ENCODE measurements around the gene ENPP5. TPM values are rescaled to one million over a fixed set of nuclear protein-coding genes. Genes with fewer than 3 reads are reported as not detected.
"Not testable (repeated sequence)": the region's sequence is repeated elsewhere in the genome, so short reads cannot be mapped to it uniquely, and the experiment has no call there.

The ENPP5 gene
- total RNA-seq, 1 experiment from 2014 or later = 2.3 TPM

- BruUV-seq (replicated peaks) = no TSS peak
- Histone ChIP-seq H3K4me1 (no peaks in the 10 kb centered on the region), H3K4me3 (ENCODE audit: low read depth, low read length) (peak within 1 kb of the TSS; percentile 61), H3K36me3 (ENCODE audit: control insufficient read depth, insufficient read depth, low read length) (no peaks in the 10 kb centered on the region), H3K27me3 (replicated peaks; ENCODE audit: control insufficient read depth, insufficient read depth, low read length) (no peaks in the 10 kb centered on the region; the same call in 1 of the 2 replicates), H3K9me3 (no peaks in the 10 kb centered on the region)
- Mint-ChIP-seq H3K27me3 (ENCODE audit: insufficient read depth, unreplicated experiment) (peaks cover 4% of the 10 kb centered on the region), H3K27ac (ENCODE audit: unreplicated experiment) (peak within 1 kb of the TSS; percentile 41), H3K36me3 (ENCODE audit: insufficient read depth, unreplicated experiment) (no peaks in the 10 kb centered on the region), H3K4me3 (ENCODE audit: unreplicated experiment) (peak within 1 kb of the TSS; percentile 89), H3K4me1 (ENCODE audit: low read depth, unreplicated experiment) (no peaks in the 10 kb centered on the region), H3K9me3 (ENCODE audit: unreplicated experiment) (no peaks in the 10 kb centered on the region)
- TF ChIP-seq, protein P1, sequence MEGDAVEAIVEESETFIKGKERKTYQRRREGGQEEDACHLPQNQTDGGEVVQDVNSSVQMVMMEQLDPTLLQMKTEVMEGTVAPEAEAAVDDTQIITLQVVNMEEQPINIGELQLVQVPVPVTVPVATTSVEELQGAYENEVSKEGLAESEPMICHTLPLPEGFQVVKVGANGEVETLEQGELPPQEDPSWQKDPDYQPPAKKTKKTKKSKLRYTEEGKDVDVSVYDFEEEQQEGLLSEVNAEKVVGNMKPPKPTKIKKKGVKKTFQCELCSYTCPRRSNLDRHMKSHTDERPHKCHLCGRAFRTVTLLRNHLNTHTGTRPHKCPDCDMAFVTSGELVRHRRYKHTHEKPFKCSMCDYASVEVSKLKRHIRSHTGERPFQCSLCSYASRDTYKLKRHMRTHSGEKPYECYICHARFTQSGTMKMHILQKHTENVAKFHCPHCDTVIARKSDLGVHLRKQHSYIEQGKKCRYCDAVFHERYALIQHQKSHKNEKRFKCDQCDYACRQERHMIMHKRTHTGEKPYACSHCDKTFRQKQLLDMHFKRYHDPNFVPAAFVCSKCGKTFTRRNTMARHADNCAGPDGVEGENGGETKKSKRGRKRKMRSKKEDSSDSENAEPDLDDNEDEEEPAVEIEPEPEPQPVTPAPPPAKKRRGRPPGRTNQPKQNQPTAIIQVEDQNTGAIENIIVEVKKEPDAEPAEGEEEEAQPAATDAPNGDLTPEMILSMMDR (IDR thresholded peaks at IDR 0.05; ENCODE audit: insufficient read depth in 1 of 2, low read depth in 1 of 2, low read length in 1 of 2, severe bottlenecking in 1 of 2, unreplicated experiment in 1 of 2) = no peak
- intact Hi-C loops (cut with micrococcal nuclease; ENCODE audit: unreplicated experiment) = loop anchor here (1.0 kb wide), 1 partner anchor 41 kb away; no protein-coding TSS in a partner anchor
- POLR2A ChIA-PET = no interaction called here
- CTCF ChIA-PET = interaction anchor here (0.7 to 1.0 kb wide), 2 partner anchors 80 to 170 kb away, joined by 4 to 5 read pairs; no protein-coding TSS in a partner anchor
- DNase-seq = peak; percentile 83 to 90
Measured at GRCh38 chr6:46129629-46130511, 40.9 kb downstream of the ENPP5 start, which contains the start of gene ENPP4. TSS of gene ENPP4 (plus strand) at chr6:46129989. CDS start at chr6:46139584, 9,595 bp downstream.

DNA sequence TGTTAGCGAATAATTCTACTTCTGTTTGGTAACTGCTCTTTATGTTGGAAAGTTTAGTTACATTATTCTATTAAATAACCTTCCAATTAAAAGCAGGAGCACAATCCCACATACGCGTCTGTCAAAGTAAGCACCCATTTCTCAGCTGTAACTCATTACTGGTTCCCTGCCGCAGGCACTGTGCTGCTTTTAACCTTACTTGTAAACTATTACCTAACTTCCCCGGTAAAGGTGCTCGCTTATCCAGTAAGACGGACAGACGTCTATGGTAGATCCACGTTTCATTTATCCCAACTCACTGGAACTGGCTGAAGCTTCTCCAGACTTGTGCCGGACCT, 41.5 kb downstream of the ENPP5 start:
- H3K36me3 ChIP-seq (ENCODE audit: control insufficient read depth, insufficient read depth, low read length) = no peaks in the 10 kb centered on the region
- no peaks in the 10 kb centered on the region; the same call in 1 of the 2 replicates for H3K27me3 ChIP-seq (replicated peaks; ENCODE audit: control insufficient read depth, insufficient read depth, low read length)
- no peaks in the 10 kb centered on the region for H3K9me3 Mint-ChIP-seq (ENCODE audit: unreplicated experiment)
- H3K4me3 Mint-ChIP-seq (ENCODE audit: unreplicated experiment) = peak overlapping the region; percentile 89
- no peaks in the 10 kb centered on the region for H3K4me1 ChIP-seq
- H3K9me3 ChIP-seq = no peaks in the 10 kb centered on the region
- DNase-seq = no peak
- no peaks in the 10 kb centered on the region for H3K4me1 Mint-ChIP-seq (ENCODE audit: low read depth, unreplicated experiment)
- H3K4me3 ChIP-seq (ENCODE audit: low read depth, low read length) = peak overlapping the region; percentile 61
- no peaks in the 10 kb centered on the region for H3K36me3 Mint-ChIP-seq (ENCODE audit: insufficient read depth, unreplicated experiment)
- TF ChIP-seq, protein P1 (IDR thresholded peaks at IDR 0.05; ENCODE audit: insufficient read depth in 1 of 2, low read depth in 1 of 2, low read length in 1 of 2, severe bottlenecking in 1 of 2, unreplicated experiment in 1 of 2) = no peak
- peaks cover 4% of the 10 kb centered on the region for H3K27me3 Mint-ChIP-seq (ENCODE audit: insufficient read depth, unreplicated experiment)
- peak overlapping the region; percentile 41 for H3K27ac Mint-ChIP-seq (ENCODE audit: unreplicated experiment)
- BruUV-seq (replicated peaks) = no TSS peak
- POLR2A ChIA-PET = no interaction called here
- CTCF ChIA-PET = interaction anchor here (1.0 kb wide), 1 partner anchor 79 kb away, joined by 4 read pairs; no protein-coding TSS in a partner anchor
- intact Hi-C loops (cut with micrococcal nuclease; ENCODE audit: unreplicated experiment) = loop anchor here (1.0 kb wide), 1 partner anchor 42 kb away; no protein-coding TSS in a partner anchor

- Mint-ChIP-seq H3K9me3 (ENCODE audit: unreplicated experiment) (no peaks in the 10 kb centered on the region), H3K4me1 (ENCODE audit: low read depth, unreplicated experiment) (no peaks in the 10 kb centered on the region), H3K36me3 (ENCODE audit: insufficient read depth, unreplicated experiment) (no peaks in the 10 kb centered on the region), H3K4me3 (ENCODE audit: unreplicated experiment) (no peak overlapping the region), H3K27ac (ENCODE audit: unreplicated experiment) (no peak overlapping the region), H3K27me3 (ENCODE audit: insufficient read depth, unreplicated experiment) (peaks cover 4% of the 10 kb centered on the region)
- TF ChIP-seq, protein P1 (IDR thresholded peaks at IDR 0.05; ENCODE audit: insufficient read depth in 1 of 2, low read depth in 1 of 2, low read length in 1 of 2, severe bottlenecking in 1 of 2, unreplicated experiment in 1 of 2) = no peak
- no TSS peak for BruUV-seq (replicated peaks)
- no peak overlapping the region for H3K4me3 ChIP-seq (ENCODE audit: low read depth, low read length)
- H3K9me3 ChIP-seq = no peaks in the 10 kb centered on the region
- ChIA-PET POLR2A (no interaction called here), CTCF (no interaction called here)
- H3K4me1 ChIP-seq = no peaks in the 10 kb centered on the region
- H3K36me3 ChIP-seq (ENCODE audit: control insufficient read depth, insufficient read depth, low read length) = no peaks in the 10 kb centered on the region
- no peaks in the 10 kb centered on the region; the same call in 1 of the 2 replicates for H3K27me3 ChIP-seq (replicated peaks; ENCODE audit: control insufficient read depth, insufficient read depth, low read length)
- intact Hi-C loops (cut with micrococcal nuclease; ENCODE audit: unreplicated experiment) = no loop called here
- DNase-seq = no peak
Measured at GRCh38 chr6:46128476-46128875, 42.3 kb downstream of the ENPP5 start.

GRCh38 chr6:46119679-46120078, 51.1 kb downstream of the ENPP5 start:
- H3K4me1 Mint-ChIP-seq (ENCODE audit: low read depth, unreplicated experiment); H3K4me3 ChIP-seq (ENCODE audit: low read depth, low read length); CTCF ChIA-PET; DNase-seq; BruUV-seq (replicated peaks); H3K27me3 ChIP-seq (replicated peaks; ENCODE audit: control insufficient read depth, insufficient read depth, low read length); H3K27ac Mint-ChIP-seq (ENCODE audit: unreplicated experiment); H3K36me3 ChIP-seq (ENCODE audit: control insufficient read depth, insufficient read depth, low read length); H3K4me3 Mint-ChIP-seq (ENCODE audit: unreplicated experiment); POLR2A ChIA-PET; H3K36me3 Mint-ChIP-seq (ENCODE audit: insufficient read depth, unreplicated experiment); intact Hi-C loops (cut with micrococcal nuclease; ENCODE audit: unreplicated experiment); H3K9me3 ChIP-seq; H3K27me3 Mint-ChIP-seq (ENCODE audit: insufficient read depth, unreplicated experiment); H3K4me1 ChIP-seq: not testable (repeated sequence)
- peaks cover 20% of the 10 kb centered on the region for H3K9me3 Mint-ChIP-seq (ENCODE audit: unreplicated experiment)

All from Caco-2 (cell line).